Osteocyte (in vitro differentiated cells): ENCODE data around the gene B3GAT3. TPM values are rescaled to one million over a fixed set of nuclear protein-coding genes. Genes with fewer than 3 reads are reported as not detected.
"Not testable (repeated sequence)": the region's sequence is repeated elsewhere in the genome, so short reads cannot be mapped to it uniquely, and the experiment has no call there.

Experiments used
- DNase-seq: peaks from one replicate; pipeline ENCODE4 v3.0.0; 2021; ENCODE audit warnings: mixed read lengths; ENCODE audit not compliant: unreplicated experiment; ENCODE audit errors: extremely low spot score
- H3K27ac Mint-ChIP-seq: one replicate; pipeline ENCODE4 v1.8.0; 2021; ENCODE audit warnings: mild to moderate bottlenecking, mixed read lengths; ENCODE audit not compliant: unreplicated experiment
- H3K27me3 Mint-ChIP-seq: one replicate; pipeline ENCODE4 v1.8.0; 2021; ENCODE audit warnings: mixed read lengths; ENCODE audit not compliant: unreplicated experiment
- H3K36me3 Mint-ChIP-seq: one replicate; pipeline ENCODE4 v1.8.0; 2021; ENCODE audit warnings: mixed read lengths; ENCODE audit not compliant: unreplicated experiment
- H3K4me1 Mint-ChIP-seq: one replicate; pipeline ENCODE4 v1.8.0; 2021; ENCODE audit warnings: mixed read lengths; ENCODE audit not compliant: unreplicated experiment
- H3K4me3 Mint-ChIP-seq: one replicate; pipeline ENCODE4 v1.8.0; 2021; ENCODE audit warnings: mild to moderate bottlenecking, moderate library complexity, mixed read lengths; ENCODE audit not compliant: unreplicated experiment
- H3K9me3 Mint-ChIP-seq: one replicate; pipeline ENCODE4 v1.8.0; 2021; ENCODE audit warnings: mixed read lengths; ENCODE audit not compliant: unreplicated experiment
- total RNA-seq: library from RNA; stranded (reverse); gene quantifications from 2 replicates; pipeline ENCODE4 v1.2.1, GENCODE V29; 2021
- TF ChIP-seq, protein P1 (sequence below): fragments of 200-600 bp; sonication (generic); IDR thresholded peaks from 2 replicates; pipeline ENCODE4 v1.5.0; 2021; ENCODE audit warnings: antibody characterized with exemption, mild to moderate bottlenecking, moderate library complexity

Gene B3GAT3
- total RNA-seq, 1 donor from 2014 or later: 35.8 TPM

DNA sequence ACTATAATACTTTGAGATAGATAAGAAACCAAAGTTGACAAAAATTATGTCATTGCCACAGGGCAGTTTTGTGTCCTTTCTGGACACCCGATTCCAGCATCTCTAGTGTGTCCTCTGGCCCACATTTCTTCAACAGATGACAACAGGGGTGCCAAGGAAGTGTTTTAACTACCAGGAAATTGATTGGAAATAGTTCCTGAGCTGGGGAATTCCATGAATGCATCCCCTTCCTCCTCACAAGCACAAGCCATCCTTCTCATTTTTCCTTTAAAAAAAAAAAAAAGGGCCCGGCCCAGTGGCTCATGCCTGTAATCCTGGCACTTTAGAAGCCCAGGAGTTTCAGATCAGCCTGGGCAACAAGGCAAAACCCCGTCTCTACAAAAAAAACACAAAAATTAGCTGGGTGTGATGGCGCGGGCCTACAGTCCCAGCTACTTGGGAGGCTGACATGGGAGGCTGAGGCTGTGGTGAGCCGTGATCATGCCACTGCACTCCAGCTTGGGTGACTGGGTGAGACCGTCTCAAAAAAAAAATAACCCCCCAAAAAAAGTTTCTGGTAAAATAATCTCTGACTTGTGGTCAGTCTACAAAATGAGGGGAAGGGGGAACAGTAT is 797 bp upstream of the B3GAT3 start:
- Mint-ChIP-seq H3K9me3 (no peaks in the 10 kb centered on the region), H3K4me1 (peaks cover 18% of the 10 kb centered on the region)

DNA sequence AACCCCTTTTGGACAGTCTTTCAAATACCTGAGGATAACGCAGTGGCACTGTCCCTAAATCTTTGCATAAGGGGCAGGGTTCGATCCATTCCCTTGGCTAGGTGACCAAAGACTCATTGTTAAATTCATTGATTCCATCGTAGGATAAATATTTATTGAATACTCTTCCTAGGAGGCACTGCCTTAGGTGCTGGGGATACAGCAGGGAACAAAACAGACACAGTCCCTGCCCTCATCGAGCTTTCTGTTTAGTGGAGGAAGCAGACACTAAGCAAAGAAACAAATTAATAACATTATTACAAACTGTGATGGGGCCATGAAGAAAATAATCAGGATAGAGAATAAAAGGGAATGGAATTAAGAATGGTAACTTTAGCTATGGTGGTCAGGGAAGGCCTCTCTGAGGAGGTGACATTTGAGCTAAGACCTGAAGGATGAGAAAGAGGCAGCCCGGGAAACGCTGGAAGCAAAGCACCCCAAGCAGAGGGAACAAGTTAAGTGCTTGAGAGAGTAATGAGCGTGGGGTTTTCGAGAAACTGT is 689 bp downstream of the B3GAT3 start:
- TF ChIP-seq, protein P1, sequence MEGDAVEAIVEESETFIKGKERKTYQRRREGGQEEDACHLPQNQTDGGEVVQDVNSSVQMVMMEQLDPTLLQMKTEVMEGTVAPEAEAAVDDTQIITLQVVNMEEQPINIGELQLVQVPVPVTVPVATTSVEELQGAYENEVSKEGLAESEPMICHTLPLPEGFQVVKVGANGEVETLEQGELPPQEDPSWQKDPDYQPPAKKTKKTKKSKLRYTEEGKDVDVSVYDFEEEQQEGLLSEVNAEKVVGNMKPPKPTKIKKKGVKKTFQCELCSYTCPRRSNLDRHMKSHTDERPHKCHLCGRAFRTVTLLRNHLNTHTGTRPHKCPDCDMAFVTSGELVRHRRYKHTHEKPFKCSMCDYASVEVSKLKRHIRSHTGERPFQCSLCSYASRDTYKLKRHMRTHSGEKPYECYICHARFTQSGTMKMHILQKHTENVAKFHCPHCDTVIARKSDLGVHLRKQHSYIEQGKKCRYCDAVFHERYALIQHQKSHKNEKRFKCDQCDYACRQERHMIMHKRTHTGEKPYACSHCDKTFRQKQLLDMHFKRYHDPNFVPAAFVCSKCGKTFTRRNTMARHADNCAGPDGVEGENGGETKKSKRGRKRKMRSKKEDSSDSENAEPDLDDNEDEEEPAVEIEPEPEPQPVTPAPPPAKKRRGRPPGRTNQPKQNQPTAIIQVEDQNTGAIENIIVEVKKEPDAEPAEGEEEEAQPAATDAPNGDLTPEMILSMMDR: no peak
- Mint-ChIP-seq H3K27ac (peak overlapping the region; percentile 88), H3K9me3 (no peaks in the 10 kb centered on the region), H3K4me3 (peak overlapping the region; percentile 94), H3K27me3 (no peaks in the 10 kb centered on the region), H3K4me1 (peaks cover 18% of the 10 kb centered on the region), H3K36me3 (peaks cover 11% of the 10 kb centered on the region)
- DNase-seq: no peak

More for the DNA sequence above, 797 bp upstream of the B3GAT3 start:
- peaks cover 20% of the 10 kb centered on the region for H3K36me3 Mint-ChIP-seq
- peak overlapping the region; percentile 99 for H3K27ac Mint-ChIP-seq
- peak overlapping the region; percentile 94 for H3K4me3 Mint-ChIP-seq
- DNase-seq: no peak
- TF ChIP-seq, protein P1: no peak
- H3K27me3 Mint-ChIP-seq: no peaks in the 10 kb centered on the region

DNA sequence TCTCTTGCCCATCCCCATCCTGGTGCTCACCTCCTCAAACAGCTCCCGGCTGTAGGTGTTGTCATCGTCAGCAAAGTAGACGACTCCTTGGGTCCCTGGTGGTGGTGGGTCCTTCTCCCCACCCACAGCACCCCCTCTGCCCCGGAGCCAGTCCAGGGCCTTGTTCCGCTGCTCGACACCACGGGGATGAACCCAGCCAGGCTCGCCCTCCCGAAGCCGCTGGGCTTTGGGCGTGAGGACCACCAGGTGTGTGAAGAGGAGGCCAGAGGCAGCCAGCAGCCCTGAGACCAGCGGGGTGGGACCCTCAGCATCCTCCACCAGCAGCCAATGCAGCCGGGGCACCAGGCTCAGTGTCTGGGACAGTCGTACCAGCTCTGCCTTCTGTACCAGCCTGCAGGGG is 4.8 kb downstream of the B3GAT3 start:
- peaks cover 14% of the 10 kb centered on the region for H3K4me1 Mint-ChIP-seq

DNA sequence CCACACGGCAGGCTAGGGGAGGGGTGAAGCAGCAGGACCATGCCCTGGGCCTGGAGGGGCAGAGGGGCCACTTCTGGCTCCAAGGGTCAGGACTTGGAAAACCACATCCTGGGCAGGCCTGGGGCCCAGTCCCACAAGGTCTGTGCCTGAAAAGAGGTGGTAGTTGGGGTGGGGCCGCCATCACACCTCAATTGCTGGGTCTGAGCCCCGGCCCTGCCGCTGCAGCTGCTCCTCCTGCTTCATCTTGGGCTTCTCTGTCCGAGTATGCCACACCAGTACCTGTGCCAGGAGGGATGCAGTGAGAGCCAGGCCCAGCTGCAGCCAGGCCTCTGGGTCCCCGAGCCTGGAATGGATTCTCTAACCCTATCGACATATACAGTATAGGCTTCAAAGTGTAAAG is 6.3 kb downstream of the B3GAT3 start:
- TF ChIP-seq, protein P1: no peak
- Mint-ChIP-seq H3K4me3 (no peak overlapping the region), H3K27ac (no peak overlapping the region), H3K4me1 (peaks cover 17% of the 10 kb centered on the region), H3K27me3 (no peaks in the 10 kb centered on the region), H3K9me3 (no peaks in the 10 kb centered on the region), H3K36me3 (no peaks in the 10 kb centered on the region)
- no peak for DNase-seq

More for the DNA sequence above, 4.8 kb downstream of the B3GAT3 start:
- H3K4me3 Mint-ChIP-seq, DNase-seq, H3K27ac Mint-ChIP-seq, H3K9me3 Mint-ChIP-seq, H3K36me3 Mint-ChIP-seq, H3K27me3 Mint-ChIP-seq: not testable (repeated sequence)

DNA sequence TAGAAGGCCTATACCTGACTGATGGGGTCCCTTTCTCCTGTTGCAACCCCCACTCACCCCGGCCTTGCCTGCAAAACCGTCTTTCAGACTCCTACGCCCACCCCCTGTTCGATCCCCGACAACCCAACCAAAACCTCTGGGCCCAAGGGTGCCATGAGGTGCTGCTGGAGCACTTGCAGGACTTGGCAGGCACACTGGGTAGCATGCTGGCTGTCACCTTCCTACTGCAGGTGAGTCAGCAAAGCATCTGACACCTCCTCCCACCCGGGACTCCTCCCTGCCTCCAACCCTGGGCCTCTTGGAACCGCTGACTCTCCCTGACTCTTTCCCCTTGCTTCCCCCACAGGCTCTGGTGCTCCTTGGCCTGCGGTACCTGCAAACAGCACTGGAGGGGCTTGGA is 7.5 kb downstream of the B3GAT3 start:
- TF ChIP-seq, protein P1: no peak
- peak overlapping the region; percentile 68 for H3K27ac Mint-ChIP-seq
- no peaks in the 10 kb centered on the region for H3K27me3 Mint-ChIP-seq
- no peaks in the 10 kb centered on the region for H3K9me3 Mint-ChIP-seq
- no peak overlapping the region for H3K4me3 Mint-ChIP-seq
- no peak for DNase-seq
- H3K4me1 Mint-ChIP-seq: peaks cover 19% of the 10 kb centered on the region
- H3K36me3 Mint-ChIP-seq: no peaks in the 10 kb centered on the region
